Measurements from ENCODE around the gene TFEC. TPM values are rescaled to one million over a fixed set of nuclear protein-coding genes. Genes with fewer than 3 reads are reported as not detected.

The TFEC gene
- total and polyA plus RNA-seq, 2 donors (not counting 3 experiments of a cell fraction or from before 2014, with no cell fraction given): 3.6 to 7.9 TPM

DNA sequence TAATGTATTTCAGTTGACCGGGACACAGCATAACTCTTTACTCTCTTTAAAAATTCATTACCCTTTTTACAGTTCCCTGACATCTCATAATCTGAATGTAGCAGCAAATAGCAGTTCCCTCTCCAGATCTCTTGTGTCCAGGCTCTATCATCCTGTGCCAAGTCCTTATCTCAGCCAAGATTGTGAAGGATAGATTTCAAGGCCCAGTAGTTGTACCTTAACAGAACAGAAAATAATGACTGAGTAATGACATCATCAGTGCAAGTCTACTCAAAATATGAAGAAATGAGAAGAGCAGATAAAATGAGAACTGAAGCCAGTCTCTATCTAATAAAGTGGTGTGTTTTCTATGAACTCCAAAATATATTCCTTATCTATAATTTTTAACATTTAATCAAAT lies 92.6 kb downstream of the TFEC start:
- no peak overlapping the region for H3K27ac ChIP-seq (ENCODE audit: insufficient read depth, low read depth, low read length)
- H3K4me2 ChIP-seq (ENCODE audit: insufficient read depth, low read length): no peak overlapping the region
- peaks cover 10% of the 10 kb centered on the region for H3K4me1 ChIP-seq (ENCODE audit: control insufficient read depth, extremely low read depth, insufficient read depth, low read length)
- no peak for DNase-seq (ENCODE audit: low read depth, low spot score)
- H4K20me1 ChIP-seq (replicated peaks; ENCODE audit: control insufficient read depth, extremely low read depth, insufficient read depth, low read length): no peaks in the 10 kb centered on the region
- H3K9me1 ChIP-seq (replicated peaks; ENCODE audit: control insufficient read depth, extremely low read depth, insufficient read depth, low read length): no peaks in the 10 kb centered on the region
- no peak overlapping the region for H3K9ac ChIP-seq (replicated peaks; ENCODE audit: extremely low read depth, insufficient read depth, low read length)
- intact Hi-C loops (cut with micrococcal nuclease) (no loop called here), dilution Hi-C loops (cut with MboI; ENCODE audit: extremely low pct_ligation_motif_present, low sequenced_read_pairs) (no loop called here)
- H3K79me2 ChIP-seq (ENCODE audit: control insufficient read depth, insufficient read depth, low read length): no peaks in the 10 kb centered on the region
- H3K9me3 ChIP-seq (replicated peaks; ENCODE audit: control insufficient read depth, insufficient read depth, low read length): no peaks in the 10 kb centered on the region
- ChIA-PET POLR2A (no interaction called here), CTCF (no interaction called here)
- TF ChIP-seq POLR2AphosphoS5 (IDR thresholded peaks at IDR 0.05; ENCODE audit: insufficient read depth, low read depth, low read length): no peak
- TF ChIP-seq JUN (IDR thresholded peaks at IDR 0.05; ENCODE audit: borderline replicate concordance, insufficient read depth, insufficient read length, low read depth): no peak
- TF ChIP-seq EZH2 (IDR thresholded peaks at IDR 0.05; ENCODE audit: borderline replicate concordance, low read depth, low read length, severe bottlenecking): no peak
- no peak for TF ChIP-seq FOS (IDR thresholded peaks at IDR 0.05; ENCODE audit: borderline replicate concordance, insufficient read depth, low read length)
- TF ChIP-seq, protein P1, sequence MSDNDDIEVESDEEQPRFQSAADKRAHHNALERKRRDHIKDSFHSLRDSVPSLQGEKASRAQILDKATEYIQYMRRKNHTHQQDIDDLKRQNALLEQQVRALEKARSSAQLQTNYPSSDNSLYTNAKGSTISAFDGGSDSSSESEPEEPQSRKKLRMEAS (IDR thresholded peaks at IDR 0.05; ENCODE audit: insufficient read depth, insufficient read length): no peak
- no peak for TF ChIP-seq GATA2 (IDR thresholded peaks at IDR 0.05; ENCODE audit: insufficient read depth, insufficient read length, low read depth, low read length)
- H3K27me3 ChIP-seq (ENCODE audit: control insufficient read depth in 2 of 2, insufficient read depth in 2 of 2, low read length in 2 of 2): no peaks in the 10 kb centered on the region
- H2AFZ ChIP-seq (ENCODE audit: low read depth, low read length): no peak overlapping the region
- no peaks in the 10 kb centered on the region for H3K36me3 ChIP-seq (ENCODE audit: control insufficient read depth in 2 of 2, extremely low read depth in 1 of 2, insufficient read depth in 2 of 2, low read length in 2 of 2)
- H3K4me3 ChIP-seq (replicated peaks in 1 of 3; ENCODE audit: insufficient read depth in 1 of 3, low read depth in 1 of 3, low read length in 3 of 3): no peak overlapping the region
- no TSS peak for BruUV-seq (replicated peaks)
- no peak for FAIRE-seq

DNA sequence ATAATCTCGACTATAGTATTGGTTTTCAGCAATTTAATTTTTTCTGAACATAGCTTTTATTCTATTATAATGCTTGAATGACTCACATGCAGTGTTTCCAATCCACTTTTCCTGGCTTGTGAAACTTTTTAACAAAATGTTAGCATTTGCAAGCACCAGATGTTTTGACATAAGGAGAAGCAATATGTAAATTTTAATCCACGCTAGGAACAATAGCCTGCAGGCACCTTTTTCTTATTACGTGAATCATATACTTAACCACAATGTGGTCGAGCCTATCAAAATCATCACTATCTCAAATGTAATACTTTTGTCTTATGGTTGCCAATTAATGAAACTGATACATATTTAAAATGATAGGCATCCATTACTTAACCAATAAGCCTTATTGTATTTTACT lies 97.1 kb downstream of the TFEC start:
- no peaks in the 10 kb centered on the region for H3K36me3 ChIP-seq (ENCODE audit: control insufficient read depth in 2 of 2, extremely low read depth in 1 of 2, insufficient read depth in 2 of 2, low read length in 2 of 2)
- no peak overlapping the region for H2AFZ ChIP-seq (ENCODE audit: low read depth, low read length)
- H3K9ac ChIP-seq (replicated peaks; ENCODE audit: extremely low read depth, insufficient read depth, low read length): no peak overlapping the region
- H3K9me3 ChIP-seq (replicated peaks; ENCODE audit: control insufficient read depth, insufficient read depth, low read length): no peaks in the 10 kb centered on the region
- H3K4me3 ChIP-seq (replicated peaks in 1 of 3; ENCODE audit: insufficient read depth in 1 of 3, low read depth in 1 of 3, low read length in 3 of 3): no peak overlapping the region
- no peak overlapping the region for H3K27ac ChIP-seq (ENCODE audit: insufficient read depth, low read depth, low read length)
- CTCF ChIA-PET: interaction anchor here (0.9 to 1.0 kb wide), 3 partner anchors 9 to 82 kb away, joined by 3 to 4 read pairs (median 3); no protein-coding TSS in a partner anchor
- TF ChIP-seq JUN (IDR thresholded peaks at IDR 0.05; ENCODE audit: borderline replicate concordance, insufficient read depth, insufficient read length, low read depth) (no peak), EZH2 (IDR thresholded peaks at IDR 0.05; ENCODE audit: borderline replicate concordance, low read depth, low read length, severe bottlenecking) (no peak), MYC (IDR thresholded peaks at IDR 0.05; ENCODE audit: low read depth, low read length) (no peak)
- TF ChIP-seq, protein P1 (IDR thresholded peaks at IDR 0.05; ENCODE audit: insufficient read depth, insufficient read length): no peak
- H3K9me1 ChIP-seq (replicated peaks; ENCODE audit: control insufficient read depth, extremely low read depth, insufficient read depth, low read length): no peaks in the 10 kb centered on the region
- H3K4me2 ChIP-seq (ENCODE audit: insufficient read depth, low read length): no peak overlapping the region
- no peak for FAIRE-seq
- no TSS peak for BruUV-seq (replicated peaks)
- no peaks in the 10 kb centered on the region for H3K27me3 ChIP-seq (ENCODE audit: control insufficient read depth in 2 of 2, insufficient read depth in 2 of 2, low read length in 2 of 2)
- H4K20me1 ChIP-seq (replicated peaks; ENCODE audit: control insufficient read depth, extremely low read depth, insufficient read depth, low read length): no peaks in the 10 kb centered on the region
- POLR2A ChIA-PET: no interaction called here
- DNase-seq (ENCODE audit: low read depth, low spot score): no peak
- H3K79me2 ChIP-seq (ENCODE audit: control insufficient read depth, insufficient read depth, low read length): no peaks in the 10 kb centered on the region
- dilution Hi-C loops (cut with MboI; ENCODE audit: extremely low pct_ligation_motif_present, low sequenced_read_pairs): no loop called here
- no peaks in the 10 kb centered on the region for H3K4me1 ChIP-seq (ENCODE audit: control insufficient read depth, extremely low read depth, insufficient read depth, low read length)
- intact Hi-C loops (cut with micrococcal nuclease): no loop called here
